COLO668 (cell line): Measurements from ENCODE around the gene ARHGAP42.
"Not testable (repeated sequence)": the region's sequence is repeated elsewhere in the genome, so short reads cannot be mapped to it uniquely, and the experiment has no call there.

Experiments
- DNase-seq: peaks from one replicate; lab custom pipeline; 2025; ENCODE audit not compliant: unreplicated experiment; lab: John Stamatoyannopoulos, UW

ARHGAP42 gene

DNA sequence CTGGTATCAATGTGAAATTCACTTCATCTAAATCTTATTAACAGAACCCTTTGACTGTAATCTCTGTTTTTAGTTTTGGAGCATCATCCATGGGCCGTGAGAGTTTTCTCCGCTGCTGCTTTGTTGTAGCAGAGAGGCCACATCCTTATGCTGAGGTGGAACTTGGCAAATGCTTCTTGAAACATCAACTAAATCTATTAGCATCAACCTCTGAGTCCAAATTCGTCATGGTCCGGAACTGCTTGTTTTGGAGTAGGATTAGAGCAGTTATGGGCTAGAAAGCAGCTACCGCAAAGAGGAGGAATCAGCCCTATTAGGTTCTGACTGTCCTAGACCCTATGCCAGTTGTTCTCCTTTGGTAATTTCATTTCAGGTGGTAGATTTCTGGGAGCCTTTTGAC, 324.8 kb downstream of the ARHGAP42 start:
- no peak for DNase-seq

DNA sequence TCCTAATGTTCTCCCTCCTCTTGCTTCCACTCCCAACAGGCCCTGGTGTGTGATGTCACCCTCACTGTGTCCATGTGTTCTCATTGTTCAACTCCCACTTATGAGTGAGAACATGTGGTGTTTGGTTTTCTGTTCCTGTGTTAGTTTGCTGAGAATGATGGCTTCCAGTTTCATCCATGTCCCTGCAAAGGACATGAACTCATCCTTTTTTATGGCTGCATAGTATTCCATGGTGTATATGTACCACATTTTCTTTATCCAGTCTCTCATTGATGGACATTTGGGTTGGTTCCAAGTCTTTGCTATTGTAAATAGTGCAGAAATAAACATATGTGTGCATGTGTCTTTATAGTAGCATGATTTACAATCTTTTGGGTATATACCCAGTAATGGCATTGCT, 326.6 kb downstream of the ARHGAP42 start:
- DNase-seq = not testable (repeated sequence)

DNA sequence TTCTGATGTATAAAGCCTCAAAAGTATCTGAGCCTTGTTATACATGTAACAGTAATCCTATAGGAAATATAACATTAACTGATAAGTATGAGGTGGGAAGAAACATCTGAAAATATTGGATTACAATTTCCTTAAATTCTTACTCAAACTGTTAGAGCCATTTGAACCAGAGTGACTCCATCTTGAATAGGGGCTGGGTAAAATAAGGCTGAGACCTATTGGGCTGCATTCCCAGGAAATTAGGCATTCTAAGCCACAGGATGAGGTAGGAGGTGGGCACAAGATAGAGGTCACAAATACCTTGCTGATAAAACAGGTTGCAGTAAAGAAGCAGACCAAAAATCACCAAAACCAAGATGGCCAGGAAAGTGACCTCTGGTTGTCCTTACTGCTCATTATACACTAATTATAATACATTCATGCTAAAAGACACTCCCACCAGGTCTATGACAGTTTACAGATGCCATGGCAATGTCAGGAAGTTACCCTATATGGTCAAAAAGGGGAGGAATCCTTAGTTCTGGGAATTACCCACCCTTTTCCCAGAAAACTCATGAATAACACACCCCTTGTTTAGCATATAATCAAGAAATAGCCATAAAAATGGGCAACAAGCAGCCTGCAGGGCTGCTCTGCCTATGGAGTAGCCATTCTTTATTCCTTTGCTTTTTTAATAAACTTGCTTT, 327.7 kb downstream of the ARHGAP42 start:
- no peak for DNase-seq

DNA sequence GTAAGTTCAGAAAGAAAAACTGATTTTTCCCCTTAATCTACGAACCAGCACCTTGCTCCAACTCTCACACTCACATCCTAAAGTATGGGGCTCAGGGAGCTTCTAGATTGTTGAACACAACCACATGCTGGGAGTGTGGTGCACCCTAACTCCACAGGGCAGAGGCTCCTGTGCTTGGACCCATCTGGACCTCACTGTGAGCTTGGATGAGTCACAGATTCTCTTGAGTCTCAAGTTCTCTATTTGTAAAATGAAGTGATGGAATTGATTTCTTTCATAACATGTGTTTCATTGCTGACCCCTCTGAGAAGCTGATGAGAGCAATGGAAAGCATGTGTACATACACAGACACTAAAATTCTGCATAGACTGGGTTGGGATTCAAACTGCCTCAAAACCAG, 332.8 kb downstream of the ARHGAP42 start:
- DNase-seq = no peak

DNA sequence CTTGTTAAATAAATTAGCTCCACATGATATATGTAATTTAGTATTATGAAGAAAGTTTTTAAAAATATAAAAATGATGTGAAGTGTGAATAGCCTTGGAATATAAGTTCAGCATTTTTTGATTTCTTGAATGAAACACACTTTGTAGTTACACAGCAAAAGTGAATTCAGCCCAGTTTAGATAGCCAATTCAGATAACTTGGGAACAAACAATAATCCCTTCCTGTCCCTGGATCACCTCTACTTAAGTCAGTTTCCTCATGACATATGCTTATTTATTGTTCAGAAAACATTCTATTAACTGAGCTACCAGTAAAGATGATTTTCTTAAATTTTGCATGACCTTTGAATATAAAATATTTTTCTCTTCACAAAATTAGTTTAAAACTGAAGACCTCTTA, 335.2 kb downstream of the ARHGAP42 start:
- DNase-seq = no peak

DNA sequence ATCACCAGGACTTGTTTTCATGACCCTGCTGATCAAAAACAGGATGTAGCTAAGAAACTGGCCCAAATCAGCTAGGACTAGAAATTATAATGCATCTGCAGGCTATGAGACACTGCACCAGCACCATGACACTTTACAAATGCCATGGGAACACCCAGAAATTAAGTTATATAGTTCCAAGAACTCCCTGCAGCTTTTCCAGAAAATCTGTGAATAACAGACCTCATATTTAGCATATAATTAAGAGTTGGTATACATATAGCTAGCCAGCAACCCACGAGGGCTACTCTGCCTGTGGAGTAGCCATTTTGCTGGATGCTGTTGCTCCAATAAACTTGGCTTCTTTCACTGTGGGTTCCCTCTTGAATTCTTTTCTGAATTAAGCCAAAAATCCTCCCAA, 341.6 kb downstream of the ARHGAP42 start:
- DNase-seq = no peak

DNA sequence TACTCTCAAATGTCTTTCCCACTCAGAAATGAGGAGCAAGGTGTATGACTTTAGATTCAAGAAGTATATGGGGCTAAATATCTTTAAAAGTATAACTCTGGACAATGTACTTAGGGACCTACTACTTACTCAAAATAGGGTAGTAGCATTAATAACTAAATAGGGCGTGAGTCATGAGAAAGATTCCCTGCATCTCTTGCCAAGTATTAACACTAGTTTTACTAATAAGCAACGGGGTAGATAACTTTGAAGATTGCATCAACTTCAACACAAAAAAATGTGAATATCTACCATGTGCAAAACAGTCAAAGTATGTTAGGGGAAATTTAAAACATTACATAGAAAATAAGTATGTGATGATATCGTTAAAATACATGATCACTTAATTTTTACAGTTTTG, 342.9 kb downstream of the ARHGAP42 start:
- no peak for DNase-seq

DNA sequence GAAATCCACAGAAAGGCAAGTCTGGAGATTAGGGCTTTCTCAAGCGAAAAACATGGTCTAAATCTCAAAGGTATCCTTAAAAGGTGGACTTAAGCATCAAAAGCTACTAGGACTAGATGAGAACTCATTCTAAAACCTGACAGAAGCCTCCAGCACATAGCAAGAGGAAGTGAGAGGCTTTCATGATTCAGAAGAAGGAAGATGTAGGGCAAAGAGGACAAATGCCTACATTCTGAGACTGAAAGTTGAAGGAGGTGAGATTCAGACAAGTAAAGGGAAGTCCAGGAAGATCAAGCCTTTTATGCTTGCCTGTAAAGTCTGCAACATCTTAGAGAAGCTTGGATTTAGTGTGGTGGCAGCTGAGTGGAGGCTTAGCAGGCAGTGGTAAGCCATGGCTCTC, 343.6 kb downstream of the ARHGAP42 start:
- no peak for DNase-seq

DNA sequence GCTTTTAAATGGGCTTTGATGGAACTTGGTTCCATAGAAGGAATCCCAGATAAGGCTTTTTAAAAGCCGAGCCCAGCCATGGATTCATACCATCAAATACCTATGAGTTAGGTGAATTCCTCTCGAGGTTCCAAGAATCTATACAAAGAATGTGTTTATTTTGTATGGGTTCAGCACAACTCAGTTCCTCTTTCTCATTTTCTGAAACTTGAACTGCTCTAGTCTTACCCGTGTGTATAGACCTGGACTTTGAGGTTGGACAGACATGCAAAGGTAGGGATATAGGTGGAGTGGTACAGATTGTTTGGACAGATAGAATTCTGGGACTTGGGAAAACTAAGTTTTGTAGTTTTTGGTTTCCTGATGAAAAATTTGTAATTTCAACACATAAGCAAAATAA, 344.6 kb downstream of the ARHGAP42 start:
- DNase-seq = no peak

DNA sequence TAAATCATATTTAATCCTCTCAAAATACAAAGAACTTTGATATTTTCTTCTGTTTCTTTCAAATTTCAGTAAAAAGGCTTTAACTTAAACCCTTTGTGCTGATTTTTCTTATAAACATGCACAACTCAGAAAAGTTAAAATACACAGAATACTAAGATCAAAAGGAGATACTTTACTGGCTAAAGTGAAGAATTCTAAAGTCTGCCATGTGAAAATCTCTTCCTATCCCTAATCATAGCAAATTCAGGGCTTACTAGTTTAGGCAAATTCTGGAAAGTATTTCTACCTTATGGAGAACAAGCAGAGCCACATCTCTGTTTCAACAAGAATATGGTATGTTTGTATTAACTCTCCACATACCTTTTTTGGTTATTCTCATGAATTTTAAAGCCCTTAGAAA, 345.9 kb downstream of the ARHGAP42 start:
- DNase-seq = no peak

DNA sequence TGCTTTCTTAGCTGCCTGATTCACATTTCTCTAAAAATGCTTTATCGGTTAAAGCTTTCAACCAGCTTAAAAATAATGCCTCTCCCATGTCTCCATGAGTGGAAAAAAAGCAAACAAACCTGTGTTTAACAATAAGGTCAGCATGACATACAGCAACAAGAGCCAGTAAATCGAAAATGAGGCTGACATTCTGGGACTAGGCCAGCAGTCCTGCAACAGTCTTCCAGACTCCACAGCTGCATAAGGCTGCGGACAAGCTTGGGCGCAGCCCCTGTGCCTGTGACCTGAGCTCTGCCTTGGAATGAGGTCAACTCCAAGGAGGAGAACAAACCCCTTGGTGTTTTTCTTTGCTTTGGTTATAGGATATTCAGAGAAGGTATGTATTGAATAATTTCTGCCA, 347.0 kb downstream of the ARHGAP42 start:
- no peak for DNase-seq

DNA sequence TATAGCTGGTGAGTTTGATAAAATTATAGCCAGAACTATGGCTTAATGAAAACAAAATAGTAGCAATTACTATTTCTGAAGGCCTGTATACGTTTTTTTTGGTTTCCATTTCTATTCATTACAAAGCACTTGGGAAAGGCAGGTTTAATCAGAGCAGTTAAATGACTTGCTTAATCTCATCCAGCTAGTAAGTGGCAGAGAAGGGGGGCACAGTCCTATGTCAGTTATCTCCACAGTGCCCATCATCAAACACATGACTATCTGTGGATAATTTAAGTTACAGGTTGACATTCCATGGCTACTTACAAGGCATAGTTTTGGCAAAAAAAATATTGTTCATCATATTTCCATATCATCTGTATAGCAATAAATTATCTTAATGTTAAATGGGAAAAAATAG, 348.8 kb downstream of the ARHGAP42 start:
- DNase-seq = no peak
